NCI-H82 treated with DMSO at 0.1 percent for 48 hours (cell line): ENCODE measurements around the gene MAX.

Source experiments
- DNase-seq: peaks from one replicate; lab custom pipeline; 2025; ENCODE audit not compliant: unreplicated experiment; lab: John Stamatoyannopoulos, UW

Gene MAX, protein sequence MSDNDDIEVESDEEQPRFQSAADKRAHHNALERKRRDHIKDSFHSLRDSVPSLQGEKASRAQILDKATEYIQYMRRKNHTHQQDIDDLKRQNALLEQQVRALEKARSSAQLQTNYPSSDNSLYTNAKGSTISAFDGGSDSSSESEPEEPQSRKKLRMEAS

DNA sequence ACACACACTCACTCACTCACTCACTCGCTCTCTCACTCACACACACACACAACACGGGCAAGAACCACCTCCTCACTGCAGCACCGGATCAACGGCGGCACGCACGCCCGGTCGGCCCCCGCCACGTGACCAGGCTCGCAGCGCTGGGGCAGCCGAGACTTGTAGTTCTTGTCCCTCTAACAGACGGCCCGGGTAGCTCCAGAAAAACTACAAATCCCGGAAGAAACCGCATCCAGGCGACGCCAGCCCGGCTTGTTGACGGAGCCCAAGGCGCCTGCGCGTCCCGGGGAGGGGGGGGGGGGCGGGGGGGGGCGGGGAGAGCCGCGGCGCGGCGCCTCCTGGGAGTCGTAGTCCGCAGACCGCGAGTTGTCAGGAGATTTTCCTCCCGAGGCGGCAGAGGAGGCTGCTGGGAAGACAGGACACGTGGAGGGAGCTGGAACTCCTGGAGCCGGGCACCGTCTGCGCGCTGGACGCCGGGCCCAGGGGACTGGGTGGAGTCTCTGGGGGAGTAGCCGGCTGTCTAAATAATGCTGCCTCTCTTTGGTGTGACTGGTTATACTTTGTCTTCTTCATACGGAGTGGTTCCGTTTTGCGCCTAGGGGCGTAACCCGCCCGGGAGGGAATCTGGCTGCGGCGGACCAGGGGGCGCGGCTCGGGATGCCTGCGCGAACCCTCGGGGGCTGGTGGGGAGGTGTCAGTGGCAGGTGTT is at the start of gene MAX:
MAX (minus strand) TSS at position 77 of the 709 bp plus-strand sequence. CDS start 178 bp downstream, outside the sequence.
- DNase-seq = peak; percentile 95

DNA sequence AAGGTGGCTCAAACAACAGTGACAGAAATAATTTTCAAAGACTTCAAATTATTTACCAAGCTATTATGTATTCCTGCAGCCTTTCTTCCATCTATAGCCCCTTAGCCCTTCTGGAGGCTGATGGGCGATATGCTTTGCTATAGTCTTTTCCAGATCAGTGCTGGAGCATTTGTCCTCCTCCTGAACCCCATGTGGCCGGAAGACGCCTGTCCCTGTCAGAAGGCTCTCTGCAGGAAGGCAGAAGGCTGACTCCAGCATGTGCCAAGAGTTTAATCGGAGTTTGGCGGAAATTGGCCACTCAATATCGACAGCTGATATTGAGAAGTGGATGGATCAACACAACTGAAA is 49.3 kb upstream of the MAX start:
- DNase-seq = no peak

DNA sequence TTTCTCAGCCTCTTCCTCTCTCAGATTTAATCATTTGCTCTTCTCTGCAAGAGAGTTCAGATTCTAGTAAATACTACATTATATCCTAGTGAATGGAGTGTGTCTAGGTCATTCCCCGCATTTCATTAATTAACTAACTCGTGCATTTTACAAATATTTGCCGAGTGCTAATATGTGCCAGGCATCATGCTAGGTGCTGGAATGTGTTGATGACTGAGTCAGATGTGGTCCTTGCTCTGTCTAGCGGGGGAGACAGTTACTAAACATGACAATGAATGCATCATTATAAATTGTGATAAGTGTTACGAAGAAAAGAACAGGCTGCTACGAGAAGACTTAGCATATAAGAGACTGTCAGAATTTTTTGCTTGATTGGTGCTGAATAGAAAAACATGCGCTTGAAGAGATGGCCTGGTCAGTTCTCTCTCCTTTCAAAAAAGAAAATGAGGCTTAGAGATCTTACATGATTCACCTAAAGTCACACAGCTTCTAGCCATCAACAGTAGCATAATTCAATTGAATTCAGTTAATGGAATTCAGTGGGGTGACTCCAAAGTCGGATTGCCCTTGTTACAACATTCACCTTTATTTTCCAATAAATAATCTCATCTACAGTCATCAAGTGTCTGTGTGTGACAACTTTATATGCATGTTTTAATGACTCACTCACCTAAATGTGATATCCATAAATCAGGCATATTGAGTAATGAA is 48.7 kb upstream of the MAX start:
- no peak for DNase-seq

DNA sequence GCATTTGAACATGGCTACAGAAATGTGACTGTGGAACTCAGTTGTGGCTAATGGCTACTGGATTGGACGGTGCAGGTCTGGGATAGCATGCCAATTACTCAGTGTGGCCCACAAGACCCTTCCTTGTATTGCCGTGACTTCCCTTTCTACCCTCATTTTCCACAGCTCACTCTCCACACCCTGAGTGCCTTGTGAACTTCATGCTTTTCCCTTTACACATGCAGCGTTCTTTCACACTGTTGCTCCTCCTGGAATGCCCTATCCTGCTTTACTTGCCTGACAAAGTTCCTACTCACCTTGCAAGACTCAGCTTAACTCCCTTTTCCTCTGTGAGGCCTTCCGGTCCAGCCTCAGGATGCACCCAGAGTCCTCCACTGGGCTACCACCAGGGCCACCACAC is 46.8 kb upstream of the MAX start:
- DNase-seq = no peak

DNA sequence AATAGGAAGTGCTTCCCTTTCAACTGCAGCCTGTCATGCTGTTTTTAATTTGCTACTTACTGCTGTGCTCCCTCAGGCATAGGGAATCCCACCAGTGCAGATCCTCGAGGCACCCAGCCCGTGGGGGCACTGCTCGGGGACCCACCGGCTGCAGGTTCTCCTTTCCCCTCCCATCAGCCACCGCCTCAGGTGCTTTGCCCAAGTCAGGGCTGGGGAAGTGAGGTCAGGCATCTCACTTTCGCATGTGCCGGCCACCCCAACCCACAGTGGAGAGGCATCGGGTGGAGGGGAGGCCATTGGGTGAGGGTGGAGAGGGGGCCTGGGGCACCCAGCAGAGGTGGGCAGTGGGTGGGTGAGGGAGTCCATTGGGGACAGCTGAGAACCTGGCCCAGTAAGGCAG is 41.9 kb upstream of the MAX start:
- DNase-seq = no peak

DNA sequence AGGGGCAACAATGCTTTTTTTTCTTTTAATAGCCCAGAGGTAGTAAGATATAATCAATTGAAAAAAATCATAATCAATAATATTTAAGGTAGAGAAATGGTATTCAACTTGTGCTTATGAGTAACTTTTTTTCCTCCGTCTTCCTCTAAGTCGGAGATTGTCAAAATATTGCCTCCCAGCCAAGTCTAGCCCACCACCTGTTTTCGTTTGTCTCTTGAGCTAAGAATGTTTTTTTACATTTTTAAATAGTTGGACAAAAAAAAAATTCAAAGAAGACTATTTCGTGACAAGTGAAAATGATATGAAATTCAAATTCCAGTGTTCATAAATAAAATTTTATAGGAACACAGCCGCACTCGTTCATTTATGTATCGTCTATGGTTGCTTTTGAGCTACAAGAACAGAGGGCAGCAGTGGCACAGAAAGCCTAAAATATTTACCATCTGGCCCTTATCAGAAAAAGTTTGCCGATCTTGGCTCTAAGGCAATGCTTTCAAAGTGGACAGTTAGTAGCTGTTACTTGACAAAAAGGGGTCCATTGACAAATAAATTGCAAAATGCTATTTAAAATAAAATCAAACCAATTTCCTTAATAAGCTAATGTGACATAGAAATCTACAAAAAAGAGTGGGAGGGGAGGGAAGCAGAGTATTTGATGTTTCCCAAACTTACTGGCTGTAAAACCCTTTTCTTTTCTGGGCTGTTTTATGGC is 40.8 kb upstream of the MAX start:
- no peak for DNase-seq

DNA sequence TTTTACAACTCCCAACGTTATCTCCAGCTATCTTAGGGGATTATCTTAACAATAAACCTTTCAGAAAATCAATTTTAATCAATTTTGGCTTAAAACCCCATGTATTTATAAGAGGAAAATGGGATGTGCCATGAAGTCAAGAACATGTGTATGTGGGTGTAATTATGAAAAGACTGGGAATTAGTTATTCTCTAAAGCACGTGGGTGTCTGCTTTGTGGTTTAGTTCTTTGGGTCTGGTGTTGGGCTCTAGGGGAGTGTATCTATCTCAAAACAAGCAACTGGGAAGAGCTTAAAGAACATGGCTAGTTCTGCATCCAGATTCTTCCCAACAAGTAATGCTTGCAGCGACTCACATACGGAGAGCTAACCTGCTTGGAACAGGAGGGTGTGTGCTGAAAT is 40.1 kb upstream of the MAX start:
- peak; percentile 28 for DNase-seq

DNA sequence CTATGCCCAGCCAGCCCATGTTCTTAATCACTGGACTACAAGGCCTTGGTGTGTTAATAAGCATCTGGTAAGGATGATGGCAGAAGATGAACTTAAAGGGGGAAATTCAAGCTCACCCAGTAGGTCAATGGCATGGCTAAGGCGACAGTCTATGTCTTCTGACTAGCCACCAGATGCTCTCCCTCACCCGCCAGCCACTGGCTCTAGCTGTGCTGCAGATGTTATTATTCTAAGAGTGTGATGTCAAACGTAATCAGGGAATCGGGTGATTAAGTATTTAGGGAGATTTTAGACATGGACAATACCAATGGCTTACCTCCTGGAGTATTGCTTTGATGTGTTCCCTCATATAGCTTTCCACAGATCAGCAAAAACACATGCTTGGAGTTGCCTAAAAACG is 39.2 kb upstream of the MAX start:
- DNase-seq = peak; percentile 72

DNA sequence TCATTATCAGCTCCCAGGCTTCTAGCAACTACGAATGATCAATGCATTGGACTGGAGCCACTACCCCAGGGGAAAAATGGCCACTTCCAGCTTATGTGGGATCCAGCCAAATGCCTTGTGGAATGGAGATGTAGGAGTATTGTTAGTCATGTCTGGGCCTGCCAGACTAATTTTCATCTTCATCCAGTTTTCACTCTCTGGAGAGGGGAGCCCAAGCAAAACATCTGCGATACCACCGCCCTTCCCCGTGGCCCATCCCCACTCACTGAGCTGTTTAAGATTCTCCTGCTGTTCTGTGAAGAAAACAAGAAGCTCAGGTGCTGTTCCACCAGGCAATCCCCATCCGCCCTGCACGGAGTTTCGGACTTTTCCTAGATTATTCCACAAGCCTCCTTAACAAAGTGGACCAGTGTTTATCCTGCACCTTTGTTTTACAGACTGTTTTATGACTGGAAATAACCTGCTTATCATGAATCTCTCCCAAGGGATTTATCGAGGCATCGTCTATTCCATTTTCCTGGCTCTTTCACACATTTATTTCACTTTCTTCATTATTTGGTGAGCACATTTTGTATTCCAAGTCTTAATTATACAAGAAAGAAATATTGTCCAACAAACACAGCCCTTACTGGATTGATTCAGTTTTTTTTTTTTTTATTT is 35.5 kb upstream of the MAX start:
- DNase-seq = no peak

DNA sequence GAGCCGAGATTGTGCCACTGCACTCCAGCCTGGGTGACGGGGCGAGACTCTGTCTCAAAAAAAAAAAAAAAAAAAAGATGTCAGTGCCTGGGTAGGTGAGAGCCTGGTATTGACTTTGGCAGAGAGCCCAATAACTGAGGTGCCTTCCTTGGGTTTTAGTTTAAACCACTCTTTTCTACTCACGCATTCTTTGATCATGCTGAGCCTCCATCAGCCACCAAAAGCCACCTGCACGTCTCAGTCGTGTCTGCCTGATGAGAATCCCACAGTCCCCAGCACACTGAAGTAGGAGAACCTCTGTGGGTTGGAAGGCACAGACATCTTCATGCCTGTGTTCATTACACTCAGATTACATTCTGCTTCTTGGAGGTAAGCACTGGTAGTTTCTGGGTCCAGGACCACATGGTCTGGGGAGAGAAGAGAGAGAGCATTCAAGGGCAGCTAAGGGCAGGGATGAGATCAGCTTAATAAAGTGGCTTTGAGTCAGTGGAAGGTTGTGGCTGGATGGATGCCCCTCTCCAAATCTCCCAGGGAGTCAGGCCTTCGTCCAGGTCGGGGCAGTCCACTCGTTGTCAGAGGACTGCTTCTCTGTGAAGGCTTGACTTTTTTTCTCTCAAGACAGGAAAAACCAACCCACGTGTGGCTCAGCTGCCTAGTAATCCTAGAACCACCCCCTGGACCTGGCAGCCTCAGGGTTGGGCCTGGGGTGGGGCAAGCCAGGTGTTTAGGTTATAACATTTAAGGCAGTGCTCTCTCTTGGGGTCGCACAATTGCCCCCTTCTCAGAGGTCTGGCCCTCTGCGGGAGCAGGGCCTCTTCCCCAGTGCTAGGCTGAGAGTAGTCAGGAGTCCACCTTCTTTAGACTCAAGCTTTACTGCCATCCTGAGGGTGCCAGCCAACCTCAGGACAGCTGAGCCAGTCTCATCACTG is 32.6 kb upstream of the MAX start:
- no peak for DNase-seq

DNA sequence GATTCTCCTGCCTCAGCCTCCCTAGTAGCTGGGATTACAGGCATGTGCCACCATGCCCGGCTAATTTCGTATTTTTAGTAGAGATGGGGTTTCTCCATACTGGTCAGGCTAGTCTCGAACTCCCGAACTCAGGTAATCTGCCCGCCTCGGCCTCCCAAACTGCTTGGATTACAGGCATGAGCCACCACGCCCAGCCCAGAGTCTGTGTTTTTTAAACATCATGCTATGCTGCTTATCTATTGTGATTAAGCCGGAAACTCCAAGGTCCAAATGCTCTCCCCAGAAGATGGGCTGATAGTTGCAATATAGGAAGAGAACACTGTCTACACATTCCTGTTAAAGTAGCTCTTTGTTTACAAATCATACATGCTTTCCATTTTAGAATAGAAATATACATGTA is 30.5 kb upstream of the MAX start:
- no peak for DNase-seq

DNA sequence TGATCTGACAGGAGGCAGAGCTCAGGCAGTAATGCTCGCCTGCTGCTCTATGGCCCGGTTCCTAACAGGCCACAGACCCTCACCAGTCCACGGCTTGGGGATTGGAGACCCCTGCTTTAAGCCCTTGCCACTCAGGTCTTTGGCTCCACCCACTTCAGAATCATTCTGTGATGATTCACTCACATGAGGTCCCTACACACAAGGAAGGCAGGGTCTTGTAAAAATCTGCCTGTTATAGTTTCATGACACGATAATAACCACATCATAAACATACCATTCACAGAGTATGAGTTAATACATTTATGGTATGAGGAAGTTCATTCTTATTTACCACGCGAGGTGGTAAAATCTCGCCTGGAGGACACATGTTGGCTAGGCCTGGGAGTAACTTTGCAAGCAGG is 29.0 kb upstream of the MAX start:
- DNase-seq = no peak

DNA sequence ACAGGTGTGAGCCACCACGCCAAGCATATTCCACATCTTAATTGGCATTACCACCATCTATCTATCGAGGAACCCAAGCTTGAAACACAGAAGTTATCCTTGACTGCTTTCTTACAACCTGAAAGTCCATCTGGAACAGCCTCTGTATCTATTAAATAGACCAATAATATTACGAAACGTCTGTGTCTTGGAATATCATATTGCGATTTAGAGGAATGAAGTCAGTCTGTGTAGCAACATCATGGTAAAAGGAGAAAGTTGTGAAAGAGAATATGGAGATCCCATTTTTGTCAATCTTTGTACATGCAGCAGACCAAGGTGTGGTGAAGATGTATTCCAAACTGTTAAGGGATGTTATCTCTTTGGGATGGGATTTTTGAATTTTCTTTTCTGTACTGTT is 25.8 kb upstream of the MAX start:
- DNase-seq = no peak

DNA sequence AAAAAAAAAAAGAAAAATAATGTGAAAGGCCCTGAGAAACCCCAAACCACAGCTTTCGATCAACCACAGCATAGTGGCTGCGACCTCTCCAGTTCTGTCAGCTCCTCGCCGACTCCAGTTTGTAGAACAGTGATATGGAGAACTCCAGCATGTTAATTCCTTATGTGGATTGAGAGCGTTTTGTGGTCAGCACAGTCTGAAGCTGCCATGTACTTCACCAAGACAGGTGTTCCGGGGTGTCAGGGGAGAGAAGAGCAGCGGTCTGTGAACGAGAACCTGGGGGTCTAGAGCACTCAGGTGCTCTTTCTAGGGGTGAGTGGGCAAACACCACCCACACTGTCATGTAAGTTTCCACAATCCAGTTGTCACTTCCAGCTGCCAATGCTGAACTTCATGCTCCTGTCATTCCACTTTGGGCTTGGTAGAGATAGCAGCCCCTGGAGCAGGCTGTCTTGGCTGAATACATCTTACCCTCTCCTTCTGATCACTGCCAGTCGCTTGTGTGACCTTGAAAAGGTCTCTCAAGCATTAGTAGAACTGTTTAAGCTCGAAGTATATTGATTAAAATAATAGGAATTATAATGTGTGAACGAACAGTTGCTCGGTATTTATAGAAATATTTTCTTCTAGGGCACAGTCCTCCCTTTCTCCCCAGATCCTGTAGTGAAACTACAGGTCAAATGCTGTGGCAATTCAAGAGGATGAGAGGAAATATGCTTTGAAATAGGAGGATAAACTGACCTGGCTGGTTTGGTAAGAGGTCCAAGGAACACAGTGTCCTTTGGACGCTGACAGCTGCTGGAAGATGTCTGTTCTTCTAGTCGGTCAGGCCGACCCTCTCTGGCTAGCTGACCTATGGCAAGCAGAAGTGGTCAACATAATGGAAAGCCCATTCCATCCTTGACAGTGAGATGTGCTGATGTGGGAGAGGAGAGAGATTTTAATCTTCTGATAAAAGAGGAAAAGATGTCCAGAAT is 15.7 kb upstream of the MAX start:
- no peak for DNase-seq

DNA sequence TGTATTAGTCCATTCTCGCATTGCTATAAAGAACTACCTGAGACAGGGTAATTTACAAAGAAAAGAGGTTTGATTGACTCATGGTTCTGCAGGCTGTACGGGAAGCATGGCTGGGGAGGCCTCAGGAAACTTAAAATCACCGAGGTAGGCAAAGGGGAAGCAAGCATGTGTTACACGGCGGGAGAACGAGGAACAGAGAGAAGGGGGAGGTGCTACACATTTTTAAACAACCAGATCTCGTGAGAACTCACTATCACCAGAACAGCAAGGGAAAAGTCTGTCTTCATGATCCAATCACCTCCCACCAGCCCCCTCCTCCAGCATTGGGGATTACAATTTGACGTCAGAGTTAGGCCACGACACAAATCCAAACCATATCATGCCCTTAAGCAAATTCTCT is 13.3 kb upstream of the MAX start:
- no peak for DNase-seq

DNA sequence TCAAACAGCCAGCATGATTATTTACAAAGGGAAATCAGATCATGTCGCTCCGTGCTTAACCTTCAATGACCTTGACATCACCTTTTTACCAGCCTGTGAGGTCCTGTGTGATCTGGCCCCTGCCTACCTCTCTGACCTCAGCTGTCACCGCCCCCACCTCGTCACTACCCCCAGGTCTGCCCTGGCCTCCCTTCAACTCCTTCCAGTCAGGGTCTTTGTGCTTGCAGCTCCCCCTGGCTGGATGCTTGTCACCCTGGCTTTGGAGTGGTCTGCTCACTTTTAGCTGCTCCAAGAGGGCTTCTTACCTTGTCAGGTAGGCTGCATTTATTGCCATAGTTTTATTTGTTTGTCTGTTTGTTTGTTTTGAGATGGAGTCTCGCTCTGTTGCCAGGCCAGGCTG is 8.2 kb upstream of the MAX start:
- no peak for DNase-seq

DNA sequence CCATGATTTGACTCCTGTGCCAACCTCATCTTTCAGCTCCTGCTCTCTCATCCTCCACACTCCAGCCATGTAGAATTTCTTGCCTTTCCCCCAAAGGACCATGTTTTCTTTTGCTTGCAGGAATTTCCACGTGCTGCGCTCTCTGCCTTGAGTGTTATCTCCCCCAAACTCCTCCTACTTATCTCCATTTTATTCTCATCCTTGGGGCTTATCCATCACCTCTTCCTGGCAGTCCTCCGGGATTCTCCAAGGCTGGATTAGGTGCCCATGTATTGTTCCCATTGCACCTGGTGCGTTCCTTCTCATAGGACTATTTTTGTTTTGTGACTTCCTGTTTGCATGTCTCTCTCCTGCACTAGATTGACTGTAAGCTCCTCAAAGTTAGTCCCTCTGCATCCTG is 7.0 kb upstream of the MAX start:
- DNase-seq = no peak

DNA sequence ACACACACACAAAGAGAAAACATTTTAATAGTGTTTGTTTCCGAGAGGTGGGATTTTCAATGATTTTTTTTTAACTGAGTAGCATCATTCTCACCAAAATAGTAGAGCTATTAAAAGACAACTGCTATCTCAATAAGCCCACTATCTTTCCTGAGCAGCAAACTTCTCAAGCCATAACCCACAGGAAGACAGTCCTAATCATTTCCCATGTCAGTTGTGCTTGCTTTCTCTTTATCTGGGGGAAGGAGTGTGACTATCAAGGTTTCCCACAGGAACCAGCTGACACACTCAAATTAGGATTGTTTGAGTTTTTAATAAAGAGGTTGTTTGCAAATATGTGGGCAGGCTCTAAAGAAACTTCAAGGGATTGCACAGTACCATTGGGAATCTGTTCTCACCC is 4.9 kb upstream of the MAX start:
- DNase-seq = no peak

DNA sequence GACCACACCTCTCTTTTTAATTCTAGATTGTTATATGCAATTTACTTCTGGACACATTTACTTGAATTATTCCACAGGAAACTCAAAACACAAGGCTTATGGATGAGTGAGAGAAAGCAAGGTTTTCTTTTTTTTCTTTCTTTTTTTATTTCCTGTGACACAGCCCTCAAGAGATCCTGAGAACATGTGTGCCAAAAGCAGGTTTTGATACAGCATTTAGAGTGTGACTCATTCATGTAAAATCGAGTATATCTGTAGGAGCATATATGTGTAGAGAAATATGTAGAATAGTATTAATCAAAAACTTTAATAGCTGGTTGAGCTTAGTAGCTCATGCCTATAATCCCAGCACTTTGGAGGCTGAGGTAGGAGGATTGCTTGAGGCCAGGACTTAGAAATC is 4.4 kb upstream of the MAX start:
- no peak for DNase-seq
